ENCODE measurements around the gene NANOS1.
A peak's percentile ranks its signal among the peaks of the same experiment; 100 is the strongest.

NANOS1 gene, protein sequence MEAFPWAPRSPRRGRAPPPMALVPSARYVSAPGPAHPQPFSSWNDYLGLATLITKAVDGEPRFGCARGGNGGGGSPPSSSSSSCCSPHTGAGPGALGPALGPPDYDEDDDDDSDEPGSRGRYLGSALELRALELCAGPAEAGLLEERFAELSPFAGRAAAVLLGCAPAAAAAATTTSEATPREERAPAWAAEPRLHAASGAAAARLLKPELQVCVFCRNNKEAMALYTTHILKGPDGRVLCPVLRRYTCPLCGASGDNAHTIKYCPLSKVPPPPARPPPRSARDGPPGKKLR

DNA sequence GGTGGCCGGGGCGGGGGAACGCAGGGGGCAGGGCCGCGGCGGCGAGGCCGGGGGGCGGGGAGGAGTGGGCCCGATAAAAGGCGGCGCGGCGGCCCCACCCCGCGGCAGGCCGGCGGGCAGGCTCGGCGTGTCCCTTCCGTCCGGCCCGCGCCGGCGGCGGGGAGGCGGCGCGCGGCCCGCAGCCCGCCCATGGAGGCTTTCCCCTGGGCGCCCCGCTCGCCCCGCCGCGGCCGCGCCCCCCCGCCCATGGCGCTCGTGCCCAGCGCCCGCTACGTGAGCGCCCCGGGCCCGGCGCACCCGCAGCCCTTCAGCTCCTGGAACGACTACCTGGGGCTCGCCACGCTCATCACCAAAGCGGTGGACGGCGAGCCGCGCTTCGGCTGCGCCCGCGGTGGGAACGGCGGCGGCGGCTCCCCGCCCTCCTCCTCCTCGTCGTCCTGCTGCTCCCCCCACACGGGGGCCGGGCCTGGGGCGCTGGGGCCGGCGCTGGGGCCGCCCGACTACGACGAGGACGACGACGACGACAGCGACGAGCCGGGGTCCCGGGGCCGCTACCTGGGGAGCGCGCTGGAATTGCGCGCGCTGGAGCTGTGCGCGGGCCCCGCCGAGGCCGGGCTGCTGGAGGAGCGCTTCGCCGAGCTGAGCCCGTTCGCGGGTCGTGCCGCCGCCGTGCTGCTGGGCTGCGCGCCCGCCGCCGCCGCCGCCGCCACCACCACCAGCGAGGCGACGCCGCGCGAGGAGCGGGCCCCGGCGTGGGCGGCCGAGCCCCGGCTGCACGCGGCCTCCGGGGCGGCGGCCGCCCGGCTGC, at the start of gene NANOS1:
Gene NANOS1 (plus strand): TSS at position 102 of the 808 bp plus-strand sequence. CDS start 88 bp downstream, at position 190.
- DNase-seq = peak; percentile 67

DNA sequence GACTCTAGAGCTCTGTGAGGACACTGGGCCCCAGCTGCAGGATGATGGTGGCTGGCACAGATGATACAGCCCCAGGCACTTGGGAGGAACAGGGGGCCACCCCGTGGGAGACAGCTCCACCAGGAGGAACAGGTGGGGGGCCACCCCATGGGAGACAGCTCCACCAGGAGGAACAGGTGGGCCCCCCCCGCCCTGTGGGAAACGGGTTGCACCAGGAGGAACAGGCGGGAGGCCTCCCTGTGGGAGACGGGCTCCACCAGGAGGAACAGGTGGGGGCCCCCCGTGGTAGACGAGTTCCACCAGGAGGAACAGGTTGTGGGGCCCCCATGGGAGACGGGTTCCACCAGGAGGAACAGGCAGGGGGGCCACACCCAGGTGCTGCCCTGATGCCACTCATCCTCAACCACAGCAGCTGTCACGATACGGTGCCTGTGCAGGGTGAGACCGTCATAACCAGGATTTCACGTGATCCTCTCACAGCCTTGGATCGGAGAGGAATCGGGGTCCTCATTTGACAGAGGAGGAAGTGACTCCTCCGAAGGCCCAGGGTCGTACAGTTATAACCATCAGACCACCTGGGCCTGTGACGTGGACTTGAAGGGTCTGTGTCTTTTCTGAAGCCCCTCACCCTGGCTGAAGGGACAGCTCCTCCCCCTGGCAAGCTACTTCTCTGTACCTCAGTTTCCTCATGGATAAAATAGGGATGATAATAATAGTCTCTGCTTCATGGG, 49.2 kb upstream of the NANOS1 start:
- no peak for DNase-seq

DNA sequence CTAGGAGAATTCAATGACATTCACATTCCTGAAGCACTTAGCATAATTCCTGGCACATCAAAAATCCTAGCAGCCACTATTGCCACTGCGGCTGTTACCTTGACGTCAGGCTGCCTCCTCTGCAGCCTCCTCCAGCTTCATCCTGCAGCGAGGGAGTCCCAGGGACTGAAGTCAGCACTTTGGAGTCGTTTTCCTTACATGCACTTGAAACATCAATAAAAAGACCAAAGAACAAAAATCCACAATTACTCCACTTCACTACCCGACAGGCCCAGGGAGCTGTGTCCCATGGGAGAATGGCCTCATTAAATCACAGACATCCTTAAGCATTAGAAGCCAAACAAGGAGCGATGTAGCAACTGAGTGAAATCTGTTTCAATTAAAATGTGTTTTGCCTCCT, 48.6 kb upstream of the NANOS1 start:
- DNase-seq = peak; percentile 72

DNA sequence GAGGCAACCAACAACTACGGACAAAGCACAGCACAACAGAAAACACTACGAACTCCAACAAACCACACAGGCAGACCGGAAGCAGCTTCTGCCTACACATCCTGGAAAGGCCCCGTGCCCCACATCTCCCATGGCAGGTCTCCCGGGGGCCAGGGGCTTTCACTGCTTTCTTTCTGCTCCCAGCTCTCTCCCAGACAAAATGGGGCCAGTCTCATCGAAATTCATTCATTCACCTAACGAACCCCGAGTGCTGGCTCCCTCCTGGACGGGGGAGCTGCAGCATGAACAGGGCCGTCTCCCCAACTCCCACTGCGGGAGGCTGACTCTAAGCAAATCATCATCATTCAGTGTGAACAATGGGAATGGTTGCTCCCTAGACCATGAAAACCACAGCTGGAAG, 47.6 kb upstream of the NANOS1 start:
- no peak for DNase-seq

DNA sequence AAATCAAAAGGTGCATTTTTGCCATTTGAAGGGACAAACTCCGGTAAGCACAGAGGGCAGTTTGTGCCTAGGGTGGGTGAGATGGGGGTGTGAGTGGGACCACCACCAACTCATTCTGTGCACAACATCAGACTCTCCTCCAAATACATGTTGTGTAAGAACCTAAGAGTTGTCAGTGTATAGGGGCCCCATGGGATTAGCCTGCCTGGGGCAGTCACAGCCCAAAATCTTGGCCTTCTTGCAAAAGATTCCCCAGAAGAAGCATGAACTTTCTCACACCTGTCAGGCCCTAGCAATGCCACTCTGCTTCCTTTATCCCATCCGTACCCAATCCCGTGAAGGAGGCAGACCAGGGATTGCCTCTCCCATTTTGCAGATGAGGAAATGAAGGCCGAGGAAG, 47.1 kb upstream of the NANOS1 start:
- no peak for DNase-seq

DNA sequence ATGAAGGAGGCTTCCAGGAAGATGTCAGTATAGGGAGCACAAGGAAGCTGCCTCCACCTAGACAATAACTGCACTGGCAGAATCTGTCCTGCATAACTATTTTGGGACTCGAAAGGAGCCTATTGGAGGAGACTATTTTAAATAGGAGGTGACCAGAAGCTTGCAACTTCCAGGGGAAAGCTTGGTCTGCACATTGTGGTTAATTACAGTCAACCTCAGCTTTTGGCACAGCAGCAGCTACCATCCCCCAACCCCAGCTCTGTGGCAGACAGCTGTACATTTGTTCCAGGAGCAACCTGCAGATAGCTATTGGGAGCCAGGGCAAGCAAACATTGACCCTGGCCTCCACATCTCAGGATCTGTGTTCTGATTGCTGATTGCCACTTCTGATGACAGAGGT, 46.3 kb upstream of the NANOS1 start:
- DNase-seq = no peak

DNA sequence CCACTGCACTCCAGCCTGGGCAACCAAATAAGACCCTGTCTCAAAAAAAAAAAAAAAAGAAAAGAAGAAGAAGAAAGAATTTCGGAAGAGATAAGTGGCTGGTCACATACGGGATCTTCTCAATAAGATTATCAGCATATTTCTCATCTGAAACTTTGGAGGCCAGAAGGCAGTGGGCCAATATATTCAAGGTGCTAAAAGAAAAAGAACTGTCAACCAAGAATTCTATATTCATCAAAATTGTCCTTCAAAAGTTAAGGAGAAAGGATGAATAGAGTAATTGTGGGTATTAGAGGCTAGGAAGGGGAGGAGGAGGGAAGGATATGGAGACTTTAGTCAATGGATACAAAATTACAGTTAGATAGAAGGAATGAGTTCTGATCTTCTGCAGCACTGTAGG, 43.9 kb upstream of the NANOS1 start:
- DNase-seq = no peak

DNA sequence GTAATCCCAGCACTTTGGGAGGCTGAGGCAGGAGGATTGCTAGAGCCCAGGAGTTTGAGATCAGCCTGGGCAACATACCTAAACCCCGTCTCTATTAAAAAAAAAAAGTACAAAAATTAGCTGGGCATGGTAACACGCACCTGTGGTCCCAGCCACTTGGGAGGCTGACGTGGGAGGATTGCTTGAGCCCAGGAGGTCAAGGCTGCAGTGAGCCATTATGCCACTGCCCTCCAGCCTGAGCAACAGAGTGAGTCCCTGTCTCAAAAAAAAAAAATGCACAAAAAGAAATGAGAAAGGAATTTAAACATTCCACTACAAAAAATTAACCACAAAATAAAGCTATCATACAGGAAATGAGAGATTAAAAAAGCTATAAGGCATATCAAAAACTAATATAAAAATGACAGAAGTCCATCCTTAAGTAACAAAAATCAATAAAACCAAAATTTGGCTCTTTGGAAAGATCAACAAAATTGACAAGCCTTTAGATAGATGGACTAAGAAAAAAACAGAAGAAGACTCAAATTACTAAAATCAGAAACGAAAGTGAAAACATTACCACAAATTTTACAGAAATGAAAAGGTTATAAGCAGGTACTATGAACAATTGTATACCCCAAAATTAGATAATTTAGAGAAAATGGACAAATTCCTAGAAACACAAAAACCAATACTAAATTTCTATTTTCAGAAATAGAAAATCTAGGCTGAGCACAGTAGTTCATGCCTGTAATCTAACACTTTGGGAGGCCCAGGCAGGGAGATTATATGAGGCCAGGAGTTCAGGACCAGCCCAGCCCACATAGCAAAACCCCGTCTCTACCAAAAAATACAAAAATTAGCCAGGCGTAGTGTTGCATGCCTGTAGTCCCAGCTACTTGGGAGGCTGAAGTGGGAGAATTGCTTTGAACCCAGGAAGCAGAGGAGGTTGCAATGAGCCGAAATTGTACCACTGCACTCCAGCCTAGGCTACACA, 42.4 kb upstream of the NANOS1 start:
- no peak for DNase-seq

DNA sequence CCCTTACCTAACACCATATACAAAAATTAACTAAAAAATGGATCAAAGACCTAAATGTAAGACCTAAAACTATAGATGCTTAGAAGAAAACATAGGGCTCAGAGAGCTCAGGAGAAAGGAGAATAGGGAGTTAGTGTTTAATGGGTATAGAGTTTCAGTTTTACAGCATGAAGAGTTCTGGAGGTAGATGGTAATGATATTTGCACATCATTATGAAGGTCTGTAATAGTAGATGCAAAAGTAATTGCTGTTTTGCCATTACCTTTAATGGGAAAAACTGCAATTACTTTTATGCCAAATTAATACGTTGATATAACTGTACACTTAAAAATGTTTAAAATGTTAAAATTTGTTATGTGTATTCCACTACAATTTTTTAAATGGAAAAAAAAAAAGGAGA, 39.2 kb upstream of the NANOS1 start:
- DNase-seq = peak; percentile 77

DNA sequence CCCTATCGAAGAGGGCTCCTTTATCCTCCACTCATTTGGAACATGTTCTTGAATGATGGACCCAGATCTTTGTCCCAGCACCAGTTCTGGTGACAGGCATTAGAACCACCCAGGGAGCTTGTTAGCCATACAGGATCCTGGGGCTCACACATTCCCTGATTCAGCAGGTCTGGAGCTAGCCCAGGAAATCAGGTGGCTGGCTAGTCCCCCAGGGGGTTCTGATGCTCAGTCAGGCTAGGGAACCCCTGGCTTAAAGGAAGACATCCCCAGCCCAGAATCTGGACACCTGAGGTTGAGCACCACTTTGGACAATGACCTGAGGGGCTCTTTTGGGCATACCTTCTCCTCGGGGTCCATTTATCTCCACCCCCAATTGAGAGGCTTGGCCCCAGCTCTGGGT, 37.0 kb upstream of the NANOS1 start:
- DNase-seq = no peak

DNA sequence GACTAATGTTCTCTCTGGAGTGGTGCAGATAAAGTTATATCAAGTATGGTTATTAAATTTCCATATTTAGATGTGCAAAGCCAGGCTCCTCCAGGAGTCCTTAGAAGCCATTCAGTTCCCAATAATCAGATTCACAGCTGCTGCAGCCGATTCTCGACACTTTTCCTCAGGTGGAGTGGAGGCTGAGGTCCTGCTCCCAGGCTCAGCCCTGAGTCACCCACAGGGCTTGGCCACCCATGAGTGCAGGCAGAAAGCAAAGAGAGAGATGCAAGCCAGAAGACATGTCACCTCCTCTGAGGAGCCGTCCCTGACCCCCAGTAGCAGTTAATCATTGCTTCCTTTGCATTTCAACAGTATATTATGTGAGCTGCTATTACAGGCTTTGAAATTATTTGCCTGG, 36.3 kb upstream of the NANOS1 start:
- DNase-seq = no peak

DNA sequence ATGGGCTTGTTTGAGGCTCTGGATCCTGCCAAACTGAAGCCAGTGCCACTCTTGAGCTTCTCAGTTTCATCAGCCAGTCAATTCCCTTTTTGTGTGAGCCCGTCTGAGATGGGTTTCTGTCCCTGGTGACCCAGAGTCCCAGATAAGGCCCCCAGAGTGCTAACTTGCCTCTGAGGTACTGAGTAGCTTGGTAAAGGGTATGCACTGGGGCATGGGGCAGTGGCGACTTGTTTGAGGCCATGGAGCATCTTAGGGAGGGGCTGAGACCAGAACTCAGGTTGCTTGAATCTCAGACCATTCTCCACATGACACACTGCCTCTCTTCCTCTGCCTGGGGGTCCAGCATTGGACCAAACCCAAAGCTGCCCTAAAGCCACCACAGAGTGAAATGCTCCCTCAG, 35.2 kb upstream of the NANOS1 start:
- DNase-seq = no peak

DNA sequence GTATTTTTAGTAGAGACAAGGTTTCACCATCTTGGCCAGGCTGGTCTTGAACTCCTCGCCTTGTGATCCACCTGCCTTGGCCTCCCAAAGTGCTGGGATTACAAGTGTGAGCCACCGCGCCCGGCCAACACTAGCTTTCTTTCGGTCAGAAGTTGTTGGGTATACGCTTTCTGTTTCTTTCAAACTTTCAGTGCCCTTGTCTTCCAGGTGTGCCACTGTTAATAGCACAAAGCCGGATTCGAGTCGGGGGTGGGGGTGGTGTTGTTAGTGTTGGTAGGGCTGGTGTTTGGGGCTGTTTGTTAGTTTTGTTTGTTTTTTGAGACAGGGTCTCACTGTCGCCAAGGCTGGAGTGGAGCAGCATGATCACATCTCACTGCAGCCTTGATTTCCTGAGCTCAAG, 33.8 kb upstream of the NANOS1 start:
- no peak for DNase-seq

DNA sequence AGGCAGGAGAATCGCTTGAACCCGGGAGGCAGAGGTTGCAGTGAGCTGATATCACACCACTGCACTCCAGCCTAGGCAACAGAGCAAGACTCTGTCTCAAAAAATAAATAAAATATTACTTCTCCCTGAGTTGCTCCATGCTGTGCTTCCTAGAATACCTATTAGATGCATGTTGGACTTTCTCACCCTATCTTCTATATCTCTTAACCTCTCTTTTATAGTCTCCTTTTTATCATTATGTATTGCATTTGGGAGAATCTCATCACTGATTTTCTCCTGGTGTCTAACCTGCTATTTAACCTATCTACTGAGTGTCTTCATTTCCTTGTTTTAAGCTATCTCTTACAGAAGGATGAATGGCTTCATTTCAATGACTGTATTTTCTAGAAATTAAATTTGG, 32.1 kb upstream of the NANOS1 start:
- DNase-seq = no peak

DNA sequence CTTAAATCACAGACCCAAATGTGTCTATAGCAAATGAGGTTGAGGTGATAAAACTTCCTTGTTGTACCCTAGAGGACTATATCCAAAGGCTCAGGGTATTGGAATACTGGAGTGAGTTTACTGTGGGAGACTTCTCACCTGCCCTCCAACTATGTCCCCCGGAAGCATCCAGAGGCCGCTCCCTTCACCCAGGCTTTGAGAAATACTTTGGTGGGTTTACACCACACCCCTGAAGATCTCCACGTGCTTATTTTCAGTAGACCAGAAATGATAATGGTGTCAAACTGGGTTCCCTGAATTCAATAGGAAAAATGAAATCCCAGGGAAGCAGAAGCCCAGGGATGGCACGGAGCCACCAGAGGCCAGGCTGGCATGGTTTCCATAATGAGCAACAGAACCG, 31.3 kb upstream of the NANOS1 start:
- DNase-seq = no peak

DNA sequence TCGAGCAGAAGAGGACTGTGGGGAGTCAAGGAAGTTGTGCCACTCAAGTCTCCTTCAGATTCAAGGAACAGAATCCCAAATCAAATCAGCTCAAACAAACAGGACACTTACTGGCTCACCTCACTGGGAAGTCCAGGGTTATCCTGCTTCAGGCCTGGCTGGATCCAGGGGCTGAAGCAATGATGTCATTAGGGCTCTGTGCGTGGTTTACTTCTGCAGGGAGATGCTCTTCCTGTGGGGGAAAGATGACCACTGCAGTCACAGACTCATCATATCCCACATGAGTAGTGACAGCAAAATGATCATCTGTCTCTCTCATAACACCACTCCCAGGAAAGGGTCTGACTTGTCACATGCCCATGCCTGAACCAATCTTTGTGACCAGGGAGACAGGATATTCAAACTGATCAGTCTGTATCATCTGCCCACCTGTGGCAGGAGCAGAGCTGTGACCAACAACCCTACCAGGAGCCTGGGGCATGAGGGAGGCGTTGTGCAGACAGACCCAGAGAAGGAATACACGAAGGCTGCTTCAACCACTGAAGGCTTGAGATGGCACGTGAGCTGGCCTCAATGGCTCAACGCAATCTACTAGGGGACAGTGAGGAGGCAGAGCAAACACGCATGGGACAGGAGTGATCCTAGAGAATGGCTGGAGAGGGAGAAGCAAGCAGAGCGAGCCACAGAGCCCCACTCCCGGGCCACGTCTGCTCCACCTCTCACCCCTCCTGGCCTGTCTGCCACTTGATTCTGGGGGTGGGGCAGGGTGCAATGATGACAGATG, 27.6 kb upstream of the NANOS1 start:
- DNase-seq = no peak

DNA sequence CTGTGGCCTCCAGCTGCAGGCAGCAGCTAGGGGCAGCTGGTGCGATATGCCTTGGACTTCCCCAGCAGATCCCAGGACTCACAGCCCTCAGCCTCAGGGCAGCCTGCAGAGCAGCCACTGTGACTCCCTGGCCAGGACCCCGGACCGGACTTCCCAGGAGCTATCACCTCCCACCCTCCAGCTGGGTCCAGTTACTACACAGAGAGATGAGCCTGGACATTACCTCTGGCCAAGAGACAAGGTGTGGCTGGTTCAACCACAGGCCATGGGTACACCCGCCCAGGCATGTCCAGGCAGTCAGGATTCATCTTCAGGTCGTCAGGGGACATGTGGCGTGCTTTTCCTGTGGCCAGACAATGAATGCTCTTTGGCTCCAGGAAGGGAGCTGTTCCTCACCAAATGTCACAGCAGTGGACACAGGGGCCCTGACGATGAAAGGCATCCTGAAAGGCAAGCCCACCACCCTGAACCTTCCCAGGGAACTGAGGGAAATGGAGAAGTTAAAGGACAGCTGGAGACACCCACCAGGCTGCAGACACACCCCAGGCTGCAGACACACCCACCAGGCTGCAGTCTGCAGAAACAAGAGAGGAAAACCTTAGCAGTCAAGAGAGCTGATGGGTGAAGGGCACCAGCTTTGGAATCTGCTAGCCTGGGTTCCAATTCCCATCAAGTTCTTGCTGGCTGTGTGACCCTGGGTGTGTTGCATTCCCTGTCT, 25.8 kb upstream of the NANOS1 start:
- no peak for DNase-seq

DNA sequence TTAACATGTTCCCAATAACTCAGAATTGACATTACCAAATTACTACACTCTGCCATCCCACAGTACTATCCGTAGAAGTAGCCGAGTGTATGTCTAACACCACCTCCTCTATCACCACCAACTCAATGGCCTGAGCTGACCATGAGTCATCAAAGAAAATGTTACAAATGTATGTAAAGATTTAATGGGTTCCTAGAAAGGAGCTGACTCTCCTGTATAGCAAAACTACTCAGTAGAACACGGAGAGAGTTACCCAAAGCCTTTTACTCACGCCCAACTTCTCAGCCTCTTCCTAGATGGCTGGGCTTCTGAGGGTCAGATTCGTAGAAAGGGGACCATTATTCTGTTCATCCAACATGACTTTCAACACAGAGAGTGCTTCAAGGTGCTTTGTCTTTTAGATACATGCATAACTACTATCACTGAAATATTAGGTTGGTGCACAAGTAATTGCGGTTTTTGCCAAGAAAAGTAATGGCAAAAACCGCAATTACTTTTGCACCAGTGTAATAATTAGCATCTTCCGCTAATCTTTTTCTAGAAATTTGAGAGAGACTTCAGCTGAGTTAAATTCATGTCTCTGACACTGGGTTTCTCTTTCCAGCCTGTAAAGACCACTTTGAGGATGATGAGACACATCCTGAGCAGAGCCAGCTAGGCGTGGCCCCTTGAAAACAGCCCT, 24.0 kb upstream of the NANOS1 start:
- DNase-seq = no peak

DNA sequence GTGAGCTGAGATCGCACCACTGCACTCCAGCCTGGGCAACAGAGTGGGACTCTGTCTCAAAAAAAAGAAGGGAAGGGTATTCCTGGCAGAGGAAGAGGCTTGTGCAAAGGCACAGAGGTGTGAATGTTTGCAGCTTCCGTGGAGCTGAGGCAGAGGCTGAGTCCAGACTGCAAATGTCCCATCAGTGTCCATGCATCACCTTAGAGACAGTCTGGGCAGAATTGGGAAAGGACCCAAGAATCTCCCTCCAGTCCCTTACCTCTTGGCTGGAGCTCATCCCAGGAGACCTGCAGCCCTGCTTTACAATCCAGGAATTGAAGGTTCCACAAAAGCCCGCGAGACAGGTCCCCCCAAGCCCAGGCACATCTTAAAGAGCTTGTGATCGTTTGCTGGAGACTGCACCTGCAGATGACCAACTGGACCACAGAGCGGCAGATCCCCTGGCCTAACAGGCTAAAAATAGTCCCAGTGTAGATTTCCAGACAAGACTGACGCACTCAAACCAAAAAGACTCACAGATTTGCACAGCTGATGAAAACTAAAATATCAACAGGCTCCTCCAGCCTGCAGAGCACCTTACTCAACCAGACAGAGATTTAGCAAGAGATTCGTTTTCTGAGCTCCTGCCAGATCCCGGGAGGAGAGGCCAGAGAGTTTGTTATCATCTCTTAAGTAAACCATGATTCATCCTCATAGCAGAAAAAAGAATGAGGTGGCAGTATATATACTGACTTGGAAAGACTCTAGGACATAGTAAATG, 22.9 kb upstream of the NANOS1 start:
- DNase-seq = no peak

DNA sequence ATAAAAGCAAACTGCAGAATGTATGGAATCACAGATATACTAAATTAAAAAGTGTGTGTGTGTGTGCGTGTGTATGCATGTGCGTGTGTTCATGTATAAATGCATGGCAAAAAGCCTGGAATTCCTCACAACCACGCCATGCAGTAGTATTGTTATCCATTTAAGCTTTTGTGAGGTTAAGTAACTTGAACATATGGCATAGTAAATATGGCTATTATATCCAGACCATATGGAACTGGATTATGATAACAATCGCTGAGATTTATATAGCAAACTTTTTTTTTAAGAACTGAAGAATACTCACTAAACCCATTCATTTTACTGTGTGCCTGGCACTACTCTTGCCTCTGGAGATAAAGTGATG, 22.3 kb upstream of the NANOS1 start:
- no peak for DNase-seq

Data from NCI-H1436 (cell line).